Testis (tissue), 2 donors: ENCODE results near the gene SLC15A4.

Source experiments
- CTCF ChIP-seq, 3 experiments: fragments of 450-650 bp in 2 of 3; fragments of 200-600 bp in 1 of 3; sonication (generic) in 1 of 3; IDR thresholded peaks; one replicate each; pipeline ENCODE4 v1.5.1; 2016 to 2019; ENCODE audit warnings: antibody characterized with exemption in 3 of 3, mild to moderate bottlenecking in 2 of 3, moderate library complexity in 1 of 3
- POLR2A ChIP-seq: fragments of 450-650 bp; IDR thresholded peaks from one replicate; pipeline ENCODE4 v1.6.1; 2017; ENCODE audit warnings: antibody characterized with exemption, mild to moderate bottlenecking, moderate library complexity

GRCh38 chr12:128852026-128852698 lies 28.4 kb upstream of the SLC15A4 start:
- TF ChIP-seq CTCF (IDR thresholded peaks at IDR 0.05) = no peak
- no peak for TF ChIP-seq POLR2A
